Stimulated activated CD4-positive, alpha-beta T cell treated with anti-CD3 and anti-CD28 coated beads, Interleukin-15, amount 100 ng/mL, for 1 hour (primary cell): Measurements from ENCODE around the gene TPST2.

Experiments
- DNase-seq, 2 donors: peaks; one replicate each; pipeline ENCODE4 v3.0.0-alpha.2; 2020; ENCODE audit warnings: low read depth in 1 of 2, low spot score in 1 of 2

TPST2 gene

DNA sequence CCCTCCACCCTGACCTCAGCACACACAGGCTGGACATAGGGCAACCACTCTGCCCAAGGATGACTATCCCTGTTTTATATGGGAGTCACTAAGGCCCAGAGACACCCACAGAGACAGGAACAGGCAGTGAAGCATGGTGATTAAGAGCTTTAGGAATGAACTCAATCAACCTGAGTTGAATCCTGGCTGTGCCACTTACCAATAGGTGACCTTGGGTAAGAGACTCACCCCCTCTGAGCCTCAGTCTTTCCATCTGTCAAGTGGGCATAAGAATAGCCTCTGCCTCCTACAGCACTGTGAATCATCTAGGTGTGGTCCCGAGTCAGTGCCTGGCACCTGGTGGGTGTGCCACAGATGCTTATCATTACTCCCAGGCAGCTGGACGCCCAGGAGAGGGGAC lies 21.1 kb upstream of the TPST2 start:
- no peak for DNase-seq

DNA sequence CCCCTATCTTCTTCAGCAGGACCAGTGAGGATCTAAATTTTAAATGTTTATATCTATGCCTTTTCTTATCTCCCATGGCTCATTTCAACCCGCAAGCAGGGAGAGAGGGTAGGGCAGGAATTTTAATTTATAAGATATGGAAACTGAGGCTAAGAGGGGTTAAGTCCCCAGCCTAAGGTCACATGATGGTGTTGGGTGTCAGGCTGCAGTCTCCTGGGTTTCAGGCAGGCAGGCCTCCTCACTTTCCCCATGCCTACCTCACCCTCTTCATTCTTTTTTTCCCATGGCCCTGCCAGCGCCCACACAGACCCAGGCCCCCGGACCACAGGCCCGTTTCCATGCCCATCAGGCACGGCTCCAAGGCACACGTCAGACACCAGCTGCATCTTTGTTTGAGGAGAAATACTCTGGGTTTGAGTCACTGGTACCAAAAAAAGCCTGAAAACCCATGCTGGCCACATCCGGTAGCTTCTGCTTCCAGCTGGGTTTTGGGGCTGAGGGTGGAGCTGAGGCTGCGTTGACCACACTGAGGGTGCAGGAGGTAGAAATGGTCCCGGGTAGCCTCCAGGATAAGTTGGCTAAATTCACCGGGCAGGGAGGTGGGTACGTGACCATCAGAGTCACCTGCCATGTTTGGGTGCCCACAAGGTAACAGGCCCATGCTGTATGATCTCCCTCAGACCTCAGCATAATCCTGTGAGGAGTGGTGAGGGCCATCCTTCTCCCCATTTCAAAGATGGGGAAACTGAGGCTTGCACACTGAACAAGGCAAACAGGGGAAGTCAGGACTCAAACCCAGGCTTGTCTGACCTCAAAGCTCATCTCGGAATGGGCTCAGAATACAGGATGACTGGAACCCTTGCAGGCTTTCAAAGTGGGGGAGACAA lies 20.4 kb upstream of the TPST2 start:
- no peak for DNase-seq

DNA sequence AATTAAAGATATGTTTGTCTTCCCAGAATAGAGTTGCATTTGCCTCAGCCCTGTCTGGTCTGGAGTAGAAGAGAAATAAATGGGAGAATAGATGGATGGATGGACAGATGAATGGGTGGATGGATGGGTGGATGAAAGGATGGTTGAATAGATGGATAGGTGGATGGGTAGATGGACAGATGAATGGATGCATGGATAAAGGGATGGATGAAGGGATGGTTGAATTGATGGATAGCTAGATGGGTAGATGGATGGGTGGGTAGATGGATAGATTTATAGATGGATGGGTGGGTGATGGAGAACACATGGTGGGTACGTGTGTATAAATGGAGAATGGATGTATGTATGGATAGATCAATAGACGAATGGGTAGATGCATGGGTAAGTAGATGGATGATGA lies 19.4 kb upstream of the TPST2 start:
- no peak for DNase-seq

DNA sequence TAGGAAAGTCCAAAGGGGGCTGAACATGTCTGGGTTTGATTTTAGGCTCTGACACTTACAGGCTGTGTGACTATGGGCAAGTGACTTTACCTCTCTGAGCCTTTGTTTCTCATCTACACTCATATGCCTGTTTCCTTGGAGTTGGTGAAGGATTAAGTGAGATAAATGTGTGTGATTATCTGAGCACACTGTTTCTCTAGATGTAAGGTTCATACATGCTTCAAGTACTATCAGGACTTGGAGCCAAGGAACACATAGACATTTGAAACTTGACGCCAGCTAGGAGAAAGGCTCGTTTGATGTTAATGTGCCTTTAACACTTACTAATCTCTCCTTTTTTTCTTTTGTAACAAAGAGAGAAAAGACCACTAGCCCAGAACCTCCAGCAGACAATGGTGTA lies 18.2 kb upstream of the TPST2 start:
- DNase-seq: no peak

DNA sequence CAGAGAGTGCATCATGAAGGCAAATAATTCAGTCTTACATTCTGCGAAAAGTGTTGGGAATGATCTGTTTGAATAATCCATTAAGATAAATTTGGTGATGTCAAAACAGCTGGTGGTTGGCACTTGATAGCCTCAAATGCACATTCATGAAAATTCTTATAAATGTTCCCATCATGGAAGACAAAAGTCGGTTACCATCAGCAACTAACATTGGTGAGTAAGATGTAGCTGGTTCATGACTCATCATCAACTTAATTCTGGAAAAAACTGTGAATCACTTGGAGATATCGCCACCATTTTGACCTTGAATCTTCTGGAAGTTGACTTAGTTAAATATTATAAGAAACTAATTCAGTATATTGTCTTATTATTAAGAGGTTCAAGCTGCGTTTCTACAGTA lies 16.7 kb upstream of the TPST2 start:
- no peak for DNase-seq

DNA sequence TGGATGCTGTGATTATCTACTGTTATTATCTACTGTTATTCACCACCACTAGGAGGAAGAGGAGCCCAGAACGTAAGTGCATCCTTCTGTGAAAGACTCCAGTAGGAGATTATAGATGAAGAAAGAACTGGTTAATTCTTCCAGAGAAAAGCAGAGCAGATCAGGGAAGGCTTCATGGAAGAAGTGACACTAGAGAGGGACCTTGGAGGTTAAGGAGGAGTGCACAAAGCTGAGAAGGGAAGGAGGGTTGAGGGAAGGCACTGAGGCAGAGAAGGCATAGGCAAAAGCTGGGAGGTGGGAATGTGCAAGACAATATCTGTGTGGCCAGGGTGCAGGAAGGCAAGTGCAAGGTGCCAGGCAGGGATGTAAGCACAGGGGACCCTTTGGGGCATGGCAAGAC lies 14.4 kb upstream of the TPST2 start:
- DNase-seq: no peak

DNA sequence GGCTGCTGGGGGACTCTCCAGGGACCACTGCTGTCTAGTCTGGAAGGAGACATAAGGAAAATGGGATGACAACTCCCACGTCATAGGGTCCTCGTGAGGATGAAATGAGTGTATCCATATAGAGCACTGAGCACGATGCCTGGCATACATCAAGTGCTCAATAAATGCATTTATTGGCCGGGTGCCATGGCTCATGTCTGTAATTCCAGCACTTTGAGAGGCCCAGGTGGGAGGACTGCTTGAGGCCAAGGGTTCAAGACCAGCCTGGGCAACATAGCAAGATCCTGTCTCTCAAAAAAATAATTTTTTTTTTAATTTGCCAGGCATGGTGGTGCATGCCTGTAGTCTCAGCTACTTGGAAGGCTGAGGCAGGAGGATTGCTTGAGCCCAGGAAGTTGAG lies 12.2 kb upstream of the TPST2 start:
- no peak for DNase-seq

DNA sequence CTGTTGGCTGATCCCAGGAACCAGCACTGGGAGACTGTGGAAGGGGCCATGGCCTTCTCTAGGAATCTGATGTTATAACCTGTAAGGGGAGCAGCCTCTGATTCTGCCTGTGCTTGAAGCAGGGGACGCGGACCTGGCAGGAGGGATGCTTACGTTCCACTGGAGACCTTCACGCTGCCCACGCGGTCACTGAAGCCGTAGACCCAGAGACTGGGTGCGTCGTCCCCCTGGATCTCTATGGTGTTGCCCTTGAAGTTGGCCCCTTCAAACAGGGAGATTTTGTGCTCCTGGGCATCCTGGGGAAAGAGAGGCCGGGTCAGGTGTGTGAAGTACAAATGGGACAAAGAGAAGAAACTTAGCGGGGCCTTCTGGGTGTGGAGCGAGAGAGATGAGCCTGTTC lies 11.8 kb upstream of the TPST2 start:
- DNase-seq: no peak

DNA sequence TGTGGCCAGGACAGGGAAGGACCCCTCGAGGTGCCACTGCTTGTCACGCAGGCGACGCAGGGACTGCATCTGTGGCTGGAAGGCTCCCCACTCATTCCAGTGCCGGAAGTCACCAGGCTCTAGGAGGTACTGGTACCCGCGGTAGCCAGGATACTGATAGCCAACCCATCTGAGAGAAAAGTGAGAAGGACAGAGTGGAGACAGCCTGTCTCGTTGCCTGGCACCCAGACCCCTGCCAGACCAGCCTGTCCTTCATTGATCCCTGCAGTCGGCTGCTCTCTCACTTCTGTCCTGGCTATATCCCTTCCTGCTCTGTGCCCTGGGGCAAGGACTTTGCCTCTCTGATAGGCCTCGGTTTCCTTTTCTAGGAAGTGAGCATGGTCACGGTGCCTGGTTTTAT lies 9.6 kb upstream of the TPST2 start:
- DNase-seq: no peak

DNA sequence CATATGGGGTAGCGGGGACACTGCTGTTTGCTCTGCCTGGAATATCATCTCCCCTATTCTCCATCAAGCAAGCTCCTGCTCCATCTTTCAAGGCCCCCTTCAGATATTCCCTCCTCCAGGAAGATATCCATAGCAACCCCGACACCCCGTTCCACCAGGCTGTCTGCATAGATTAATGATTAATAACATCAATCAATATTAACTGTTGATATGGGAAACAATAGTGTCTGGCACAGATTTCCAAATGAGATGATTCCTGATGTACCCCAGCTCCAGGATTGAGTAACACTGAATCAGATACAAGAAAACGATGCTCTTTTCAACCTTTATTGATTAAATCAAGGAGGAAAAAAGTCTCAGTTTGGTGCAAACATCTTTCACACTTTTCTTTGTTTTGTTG lies 7.5 kb upstream of the TPST2 start:
- DNase-seq: no peak

DNA sequence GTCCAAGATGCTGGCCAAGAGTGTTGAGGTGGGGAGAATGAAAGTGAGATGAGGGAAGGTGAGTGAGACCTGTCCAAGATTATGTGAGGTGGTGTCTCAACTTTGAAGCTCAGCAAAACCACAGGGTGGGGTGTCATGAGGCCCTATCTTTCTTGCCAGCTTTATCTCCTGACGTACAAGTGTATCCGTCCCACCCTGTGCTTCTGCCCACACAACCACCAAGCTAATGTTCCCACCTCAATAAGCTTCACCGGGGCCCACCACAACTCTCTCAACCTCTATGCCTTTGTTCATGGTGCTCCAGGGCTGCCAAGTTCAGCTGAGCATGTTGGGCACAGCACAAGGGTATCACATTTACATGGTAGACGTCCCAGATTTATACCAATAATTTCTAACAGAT lies 7.1 kb upstream of the TPST2 start:
- no peak for DNase-seq

DNA sequence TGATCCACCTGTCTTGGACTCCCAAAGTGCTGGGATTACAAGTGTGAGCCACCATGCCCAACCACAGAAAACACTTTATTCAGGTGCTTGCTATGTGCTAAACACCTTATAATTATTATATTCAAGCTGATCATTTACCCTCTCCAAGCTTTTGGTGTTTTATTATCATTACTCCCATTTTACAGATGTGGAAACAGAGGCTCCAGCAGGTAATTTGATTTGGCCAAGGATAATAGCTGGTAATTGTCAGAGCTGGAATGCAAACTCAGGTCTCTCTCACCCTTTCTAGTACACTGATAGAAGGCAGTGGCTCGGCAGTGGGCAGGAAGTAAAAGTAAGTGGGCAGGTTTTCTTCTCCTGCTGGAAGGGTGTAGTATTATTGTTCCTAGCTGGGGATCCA lies 3.8 kb upstream of the TPST2 start:
- DNase-seq: no peak

DNA sequence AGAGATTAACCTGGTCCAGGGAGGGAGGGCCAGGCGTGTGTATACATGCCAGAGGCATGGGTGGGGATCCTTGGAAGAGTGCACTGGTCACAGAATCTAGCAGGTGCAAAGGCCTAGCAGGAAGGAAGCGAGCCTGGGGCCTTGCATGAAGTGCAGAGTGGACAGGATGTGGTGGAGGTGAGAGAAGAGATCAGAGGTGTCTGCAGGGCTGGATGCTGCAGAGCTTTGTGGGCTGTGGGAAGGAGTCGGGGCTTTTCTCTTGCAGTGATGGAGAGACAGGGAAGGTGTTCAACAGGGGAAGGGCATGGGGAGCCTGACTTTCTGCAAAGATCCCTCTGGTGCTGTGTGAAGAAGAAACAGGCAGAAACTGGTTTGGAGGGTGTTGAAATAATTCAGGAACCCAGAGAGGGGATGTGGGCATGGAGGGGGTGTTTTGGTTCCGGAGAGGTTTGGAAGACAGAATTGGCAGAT lies 2.5 kb upstream of the TPST2 start:
- no peak for DNase-seq

DNA sequence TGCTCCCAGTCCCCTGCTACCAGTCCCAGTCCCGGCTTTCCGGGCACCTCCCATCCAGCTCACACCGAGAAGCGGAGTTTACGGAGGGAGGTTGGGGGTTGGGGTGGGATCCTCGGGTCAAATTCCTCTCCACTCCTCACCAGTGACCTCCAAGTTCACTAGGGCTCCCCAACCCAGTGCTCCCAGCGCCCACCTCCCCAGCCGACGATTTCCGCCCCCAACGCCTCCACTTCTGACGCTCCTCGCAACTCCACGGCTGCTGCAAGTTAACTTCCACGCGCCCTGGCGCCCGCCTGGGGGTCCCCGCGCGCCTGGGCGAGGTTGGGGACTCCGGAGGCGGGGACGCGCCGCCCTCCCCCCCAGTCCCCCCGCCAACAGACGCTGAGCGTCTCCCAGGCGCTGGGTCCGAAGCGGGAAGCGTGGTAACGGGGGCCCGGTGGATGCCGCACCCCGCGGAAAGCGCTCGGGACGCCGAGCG lies 526 bp downstream of the TPST2 start:
- DNase-seq: no peak

DNA sequence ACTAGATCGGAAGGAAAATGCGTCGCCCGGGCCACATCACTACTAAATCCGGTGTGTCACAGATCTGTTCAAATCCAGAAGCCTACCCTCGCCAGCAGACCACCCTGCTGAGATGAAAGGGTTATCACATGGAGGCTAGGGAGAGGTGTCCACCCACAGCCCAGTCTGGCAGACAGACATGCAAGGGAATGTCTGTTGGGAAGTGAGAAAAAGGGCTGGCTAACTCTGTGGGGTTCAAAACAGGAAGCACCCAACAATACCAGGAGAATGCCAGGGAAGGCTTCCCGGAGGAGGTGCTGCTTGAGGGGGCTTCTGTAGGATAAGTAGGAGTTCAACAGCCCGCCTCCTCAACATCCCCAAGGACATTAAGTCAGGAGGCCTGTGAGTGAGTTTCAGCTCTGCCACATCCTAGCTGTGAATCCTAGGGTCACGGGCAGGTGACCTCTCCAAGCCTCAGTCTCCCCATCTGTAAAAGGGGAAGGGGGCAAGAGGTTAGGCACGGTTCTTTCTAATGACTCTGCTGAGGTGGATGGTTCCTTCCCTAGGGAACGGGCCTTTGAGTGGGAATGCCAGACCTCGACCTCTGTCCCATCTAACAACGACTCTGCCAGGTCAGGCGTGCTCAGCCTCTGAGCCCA lies 1.1 kb downstream of the TPST2 start:
- no peak for DNase-seq

DNA sequence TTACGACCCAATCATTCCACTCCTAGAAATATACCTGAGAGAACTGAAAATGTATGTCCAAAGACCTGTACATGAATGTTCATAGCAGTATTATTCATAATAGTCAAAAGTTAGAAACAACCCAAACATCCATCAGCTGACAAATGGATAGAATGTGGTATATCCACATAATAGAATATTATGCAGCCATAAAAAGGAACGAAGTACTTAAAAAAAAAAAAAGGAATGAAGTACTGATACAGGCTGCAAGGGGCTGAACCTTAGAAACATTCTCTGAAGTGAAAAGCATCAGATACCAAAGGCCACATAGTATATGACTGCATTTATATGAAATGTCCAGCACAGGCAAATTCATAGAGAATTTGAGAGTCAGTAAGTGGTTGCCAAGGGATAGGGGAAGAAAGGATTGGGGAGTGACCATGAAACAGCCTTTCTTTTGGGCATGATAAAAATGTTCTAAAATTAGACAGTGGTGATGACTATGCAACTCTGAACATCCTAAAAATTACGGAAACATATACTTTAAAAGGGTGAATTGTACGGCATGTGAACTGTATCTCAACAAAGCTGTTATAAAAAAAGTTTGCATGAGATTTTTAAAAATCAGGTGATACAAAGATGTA lies 1.8 kb downstream of the TPST2 start:
- DNase-seq: no peak

DNA sequence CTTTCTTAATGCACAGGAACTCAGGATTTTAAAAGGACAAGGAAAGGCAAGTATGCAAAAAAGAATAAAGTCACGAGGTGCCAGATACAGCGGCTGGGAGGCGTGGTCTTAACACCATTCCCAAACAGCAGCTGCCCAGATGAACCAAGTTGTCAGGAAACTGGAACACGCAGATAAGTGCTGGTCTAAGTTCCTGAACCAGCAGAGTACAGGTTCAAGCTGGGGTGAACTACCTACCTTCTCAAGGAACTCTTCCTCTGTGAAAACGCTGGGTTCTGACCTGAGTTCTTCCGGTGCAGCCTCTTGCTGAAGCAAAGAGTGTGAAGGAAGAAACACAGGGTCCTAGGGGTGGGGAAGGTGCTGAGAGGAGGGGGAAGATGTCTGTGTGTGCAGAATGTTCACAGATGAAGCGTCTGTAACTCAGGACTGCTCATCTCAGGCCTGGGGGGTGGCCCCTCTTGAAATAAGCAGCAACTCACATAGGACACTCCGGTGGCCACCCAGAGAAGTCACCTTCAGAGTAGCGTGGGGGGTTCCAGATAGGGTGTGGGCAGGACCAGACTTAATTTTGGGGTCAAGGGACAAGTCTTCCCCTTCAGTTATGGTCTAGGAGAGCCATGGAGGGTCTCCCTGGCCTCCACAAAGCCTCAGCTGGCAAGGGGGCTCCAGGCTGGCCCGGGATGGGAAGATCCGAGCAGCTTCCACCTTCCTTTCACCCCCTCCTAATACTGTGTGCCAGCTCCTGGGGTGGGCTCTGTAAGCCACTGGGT lies 3.2 kb downstream of the TPST2 start:
- DNase-seq: no peak

DNA sequence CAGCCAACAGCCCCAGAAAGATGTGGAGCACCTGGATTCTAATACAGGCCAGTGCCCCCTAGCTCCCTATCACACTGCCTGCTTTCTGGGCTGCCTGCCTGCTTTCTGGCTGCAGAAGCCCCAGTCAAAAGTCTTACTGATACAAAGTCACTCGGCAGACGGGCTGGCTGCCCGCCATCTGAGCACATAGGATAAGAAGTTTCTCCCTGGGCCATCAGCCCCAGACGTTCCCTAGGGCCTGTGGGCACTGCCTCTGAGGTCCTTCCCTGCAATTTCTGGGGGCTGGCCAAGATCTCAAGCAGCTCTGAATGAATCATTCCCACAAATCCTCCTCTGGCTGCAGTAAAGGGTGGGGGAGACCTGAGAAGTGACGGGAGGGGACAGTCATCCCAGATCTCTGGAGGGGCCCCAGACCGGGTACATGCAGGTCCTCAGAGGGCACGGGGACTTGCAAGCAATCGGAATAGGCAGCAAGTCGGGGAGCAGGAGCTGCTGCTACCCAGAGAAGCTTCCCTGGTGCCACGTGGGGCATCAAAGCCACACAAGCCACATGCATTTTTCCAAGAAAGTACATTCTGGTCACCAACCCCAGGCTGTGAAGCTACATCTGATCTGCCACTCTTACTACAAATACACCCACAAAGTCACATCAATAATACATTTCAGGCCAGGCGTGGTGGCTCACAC lies 4.7 kb downstream of the TPST2 start:
- DNase-seq: no peak

DNA sequence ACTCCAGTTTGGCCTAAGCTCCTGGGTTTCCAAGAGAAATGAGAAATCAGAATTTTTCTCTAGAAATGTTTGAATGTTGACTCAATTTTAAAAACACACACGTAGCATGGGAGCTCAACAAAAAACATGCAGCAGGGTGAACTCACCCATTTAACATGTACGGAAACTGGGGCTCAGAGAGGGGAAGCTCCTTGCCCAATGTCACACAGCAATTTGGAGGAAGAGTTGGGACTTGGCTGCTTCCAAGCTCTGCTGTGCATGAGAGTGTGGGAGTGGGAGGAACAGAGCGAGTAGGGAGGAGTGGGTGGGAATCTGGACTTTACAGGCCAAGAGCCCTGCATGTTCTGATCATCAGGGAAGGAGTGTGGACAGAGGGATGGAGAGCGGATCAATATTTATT lies 5.9 kb downstream of the TPST2 start:
- no peak for DNase-seq

DNA sequence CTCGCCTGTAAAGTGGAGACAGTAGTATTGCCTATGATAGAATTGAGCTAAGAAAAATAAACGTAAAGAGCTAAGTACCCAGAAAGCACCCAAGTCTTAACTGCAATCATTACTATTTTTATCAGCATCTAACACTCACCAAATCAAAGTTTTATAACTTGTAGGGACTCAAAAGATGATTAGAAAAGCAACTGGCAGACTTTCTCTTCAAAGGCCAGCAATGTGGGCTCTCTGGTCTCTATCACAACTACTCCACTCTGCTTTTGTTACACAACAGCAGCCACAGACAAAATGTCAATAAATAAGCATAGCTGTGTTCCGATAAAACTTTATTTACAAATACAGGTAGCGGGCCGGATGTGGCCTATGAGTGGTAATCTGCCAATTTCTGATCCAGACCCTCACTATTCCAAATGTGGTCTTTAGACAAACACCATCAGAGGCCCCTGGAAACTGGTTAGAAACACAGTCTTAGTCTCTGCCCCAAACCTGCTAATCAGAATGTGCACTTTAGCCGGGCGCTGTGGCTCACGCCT lies 8.2 kb downstream of the TPST2 start:
- DNase-seq: no peak

DNA sequence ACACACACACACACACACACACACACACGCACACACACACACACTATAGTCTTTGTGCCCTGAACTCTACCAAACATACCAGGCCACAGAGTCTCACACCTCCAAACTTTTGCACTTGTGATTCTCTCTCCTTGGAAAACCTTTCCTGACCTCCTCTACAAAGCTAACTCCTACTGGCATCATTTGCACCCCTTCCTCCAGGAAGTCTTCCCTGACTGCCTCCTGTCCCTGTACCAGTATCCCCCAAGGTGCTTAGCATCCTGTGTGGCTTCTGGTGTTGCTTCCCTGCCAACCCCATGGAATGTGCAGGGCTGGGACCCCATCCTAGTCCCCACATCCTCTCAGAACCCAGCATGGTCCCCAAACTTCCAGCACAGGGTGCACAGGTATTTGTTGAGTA lies 8.9 kb downstream of the TPST2 start:
- DNase-seq: no peak
